Endothelial cell of umbilical vein (primary cell): ENCODE results near the gene GRK5. TPM values are rescaled to one million over a fixed set of nuclear protein-coding genes. Genes with fewer than 3 reads are reported as not detected.

ENCODE experiments used
- BruUV-seq: library from RNA; stranded (reverse); fragments of 400-500 nt; replicated peaks from 2 replicates; lab custom pipeline; 2021; lab: Mats Ljungman, UMichigan
- CTCF ChIA-PET: fragments of 300-600, 350-600 bp; sonication (Branson Sonifier 250); formaldehyde crosslinking; loops from one replicate; lab custom pipeline; 2021; ENCODE audit warnings: antibody characterized with exemption, inconsistent platforms; lab: Charles Lee
- POLR2A ChIA-PET: fragments of 300-600, 350-600 bp; sonication (Branson Sonifier 250); formaldehyde crosslinking; loops from one replicate; lab custom pipeline; 2021; ENCODE audit warnings: antibody characterized with exemption, inconsistent platforms; lab: Charles Lee
- DNase-seq: peaks from one replicate; pipeline ENCODE4 v3.0.0-alpha.2; 2011; ENCODE audit warnings: low read depth, low spot score
- FAIRE-seq: peaks from 2 replicates; lab custom pipeline; 2011; peaks lifted over from hg19 to GRCh38; lab: Jason Lieb, UNC
- H2AFZ ChIP-seq: 2 replicates; pipeline ENCODE4 v1.6.0; 2012; ENCODE audit warnings: low read depth, low read length, control low read depth, inconsistent platforms
- H3K27ac ChIP-seq: 2 replicates; pipeline ENCODE4 v1.5.1; 2011; ENCODE audit warnings: low read depth, mild to moderate bottlenecking, control low read depth, low read length, moderate library complexity; ENCODE audit not compliant: insufficient read depth
- H3K27me3 ChIP-seq, 2 experiments: 2 replicates each; pipeline versions ENCODE4 v1.6.0 to v1.6.1; 2011; ENCODE audit warnings: low read length in 2 of 2, mixed read lengths in 1 of 2; ENCODE audit not compliant: control insufficient read depth in 2 of 2, insufficient read depth in 2 of 2
- H3K36me3 ChIP-seq, 2 experiments: 2 replicates in 1 of 2; 3 replicates in 1 of 2; pipeline ENCODE4 v1.5.1; 2011; ENCODE audit warnings: low read length in 2 of 2, mild to moderate bottlenecking in 1 of 2, moderate library complexity in 1 of 2; ENCODE audit not compliant: control insufficient read depth in 2 of 2, insufficient read depth in 2 of 2; ENCODE audit errors: extremely low read depth in 1 of 2
- H3K4me1 ChIP-seq: 3 replicates; pipeline ENCODE4 v1.5.1; 2011; ENCODE audit warnings: mild to moderate bottlenecking, low read length; ENCODE audit not compliant: control insufficient read depth, insufficient read depth; ENCODE audit errors: extremely low read depth
- H3K4me2 ChIP-seq: 2 replicates; pipeline ENCODE4 v1.6.1; 2011; ENCODE audit warnings: low read length, control low read depth, mixed read lengths; ENCODE audit not compliant: insufficient read depth
- H3K4me3 ChIP-seq, 3 experiments: fragments of 200-600 bp in 1 of 3; sonication (generic), shearing (Covaris generic) in 1 of 3; replicated peaks in 1 of 3; 2 replicates each; pipeline ENCODE4 v1.5.1; 2011 to 2016; ENCODE audit warnings: control low read depth in 3 of 3, low read length in 3 of 3, mild to moderate bottlenecking in 2 of 3, inconsistent platforms in 1 of 3, low read depth in 1 of 3, moderate library complexity in 1 of 3; ENCODE audit not compliant: insufficient read depth in 1 of 3
- H3K79me2 ChIP-seq: 2 replicates; pipeline ENCODE4 v1.6.0; 2012; ENCODE audit warnings: low read length, inconsistent platforms; ENCODE audit not compliant: control insufficient read depth, insufficient read depth
- H3K9ac ChIP-seq: replicated peaks from 2 replicates; pipeline ENCODE3; 2011; ENCODE audit warnings: low read length, control low read depth; ENCODE audit not compliant: insufficient read depth; ENCODE audit errors: extremely low read depth
- H3K9me1 ChIP-seq: replicated peaks from 3 replicates; pipeline ENCODE4 v1.6.0; 2011; ENCODE audit warnings: mild to moderate bottlenecking, low read length; ENCODE audit not compliant: control insufficient read depth, insufficient read depth; ENCODE audit errors: extremely low read depth
- H3K9me3 ChIP-seq: replicated peaks from 2 replicates; pipeline ENCODE4 v1.5.1; 2012; ENCODE audit warnings: low read length, inconsistent platforms; ENCODE audit not compliant: control insufficient read depth, insufficient read depth
- H4K20me1 ChIP-seq: replicated peaks from 2 replicates; pipeline ENCODE3; 2011; ENCODE audit warnings: mild to moderate bottlenecking, low read length; ENCODE audit not compliant: control insufficient read depth, insufficient read depth; ENCODE audit errors: extremely low read depth
- FOS ChIP-seq: IDR thresholded peaks from 2 replicates; pipeline ENCODE4 v1.6.1; 2011; ENCODE audit warnings: mild to moderate bottlenecking, low read length, moderate library complexity, borderline replicate concordance; ENCODE audit not compliant: insufficient read depth
- JUN ChIP-seq: IDR thresholded peaks from 2 replicates; pipeline ENCODE4 v1.6.1; 2011; ENCODE audit warnings: borderline replicate concordance, low read depth; ENCODE audit not compliant: insufficient read length, insufficient read depth
- dilution Hi-C: fragments of 300-500 bp; cut with MboI; formaldehyde crosslinking; loops from one replicate; pipeline ENCODE4 v1.15.0; 2019; ENCODE audit warnings: low sequenced_read_pairs; ENCODE audit not compliant: extremely low pct_ligation_motif_present
- intact Hi-C: fragments of 100-400 bp; cut with micrococcal nuclease; formaldehyde crosslinking; loops from one replicate; pipeline ENCODE4 v1.10.0; 2022
- polyA plus RNA-seq, 4 experiments: library from polyadenylated mRNA; depleted of rRNA in 3 of 4; stranded (reverse) in 3 of 4; unstranded in 1 of 4; fragments of >200 nt; gene quantifications; 2 replicates each; pipeline versions ENCODE4 v1.2.1 to v1.2.3, GENCODE V29; 2011 to 2012; ENCODE audit warnings: missing spikeins in 1 of 4
- total RNA-seq: library from RNA; stranded (reverse); gene quantifications from 2 replicates; pipeline ENCODE4 v1.2.3, GENCODE V29; 2021
- TF ChIP-seq, protein P1 (sequence below), 2 donors: IDR thresholded peaks; 1 replicate in 1 of 2; 2 replicates in 1 of 2; pipeline ENCODE4 v1.5.1; 2011; ENCODE audit warnings: low read length in 2 of 2, mild to moderate bottlenecking in 2 of 2, moderate library complexity in 2 of 2, control low read depth in 1 of 2, inconsistent platforms in 1 of 2, low read depth in 1 of 2; ENCODE audit not compliant: insufficient read depth in 1 of 2; ENCODE audit errors: extremely low read depth in 1 of 2

Gene GRK5
- total and polyA plus RNA-seq, 2 donors (not counting 3 experiments of a cell fraction or from before 2014, with no cell fraction given): 13.1 to 29.5 TPM

DNA sequence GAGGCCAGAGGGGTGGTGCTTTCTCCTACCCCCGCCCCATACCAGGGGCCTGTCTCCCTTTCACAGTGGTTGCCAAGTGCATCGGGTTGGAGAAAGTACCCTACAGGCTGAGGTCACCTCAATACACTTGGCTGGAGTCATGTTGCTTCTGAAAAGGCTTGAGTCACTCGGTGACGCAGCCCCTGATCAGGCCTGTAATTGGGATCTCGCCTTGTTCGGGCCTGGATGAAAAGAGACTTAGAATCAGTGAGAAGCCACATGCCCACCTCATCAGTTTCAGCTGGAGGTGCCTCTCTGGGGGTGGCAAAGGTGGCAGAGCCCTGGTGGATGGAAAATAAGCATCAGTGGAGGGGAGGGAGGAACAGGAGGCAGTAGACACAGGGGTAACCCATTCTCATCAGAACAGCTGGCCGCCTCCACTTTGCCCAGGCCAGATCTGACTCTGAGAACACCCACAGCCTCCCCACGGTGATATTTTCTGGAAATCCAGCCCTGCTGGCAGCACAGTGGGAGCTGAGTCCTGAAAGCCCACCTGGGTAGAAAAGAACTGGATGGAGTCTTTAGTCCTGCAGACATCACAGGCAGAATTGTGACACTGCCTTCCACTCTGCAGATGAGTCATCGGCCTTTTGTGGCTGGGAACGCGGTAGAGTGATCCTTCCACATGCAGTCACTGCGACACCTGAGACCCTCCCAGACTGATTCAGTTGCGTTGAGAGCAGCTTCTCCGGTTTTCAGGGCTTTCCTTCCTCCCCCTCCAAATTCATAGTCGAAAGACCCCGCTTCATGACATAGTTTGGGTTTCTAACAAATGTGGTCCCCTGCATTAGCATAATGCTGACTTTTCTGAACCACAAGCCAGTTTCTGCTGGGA is 108.0 kb downstream of the GRK5 start:
- CTCF ChIA-PET: interaction anchor here (1.9 kb wide), 1 partner anchor 109 kb away, joined by 6 read pairs; the partner anchor contains the start of gene GRK5
- TF ChIP-seq FOS: peak; percentile 84
- TF ChIP-seq, protein P1, sequence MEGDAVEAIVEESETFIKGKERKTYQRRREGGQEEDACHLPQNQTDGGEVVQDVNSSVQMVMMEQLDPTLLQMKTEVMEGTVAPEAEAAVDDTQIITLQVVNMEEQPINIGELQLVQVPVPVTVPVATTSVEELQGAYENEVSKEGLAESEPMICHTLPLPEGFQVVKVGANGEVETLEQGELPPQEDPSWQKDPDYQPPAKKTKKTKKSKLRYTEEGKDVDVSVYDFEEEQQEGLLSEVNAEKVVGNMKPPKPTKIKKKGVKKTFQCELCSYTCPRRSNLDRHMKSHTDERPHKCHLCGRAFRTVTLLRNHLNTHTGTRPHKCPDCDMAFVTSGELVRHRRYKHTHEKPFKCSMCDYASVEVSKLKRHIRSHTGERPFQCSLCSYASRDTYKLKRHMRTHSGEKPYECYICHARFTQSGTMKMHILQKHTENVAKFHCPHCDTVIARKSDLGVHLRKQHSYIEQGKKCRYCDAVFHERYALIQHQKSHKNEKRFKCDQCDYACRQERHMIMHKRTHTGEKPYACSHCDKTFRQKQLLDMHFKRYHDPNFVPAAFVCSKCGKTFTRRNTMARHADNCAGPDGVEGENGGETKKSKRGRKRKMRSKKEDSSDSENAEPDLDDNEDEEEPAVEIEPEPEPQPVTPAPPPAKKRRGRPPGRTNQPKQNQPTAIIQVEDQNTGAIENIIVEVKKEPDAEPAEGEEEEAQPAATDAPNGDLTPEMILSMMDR (IDR thresholded peaks at IDR 0.05; ENCODE audit: extremely low read depth in 1 of 2, insufficient read depth in 1 of 2, low read depth in 1 of 2, low read length in 2 of 2): no peak
- peak; percentile 82 for TF ChIP-seq JUN
- peak; percentile 57 for DNase-seq

More for the DNA sequence above, 108.0 kb downstream of the GRK5 start:
- H3K9me3 ChIP-seq: no peaks in the 10 kb centered on the region
- peak overlapping the region; percentile 94 for H3K27ac ChIP-seq
- POLR2A ChIA-PET: no interaction called here
- H3K36me3 ChIP-seq: no peaks in the 10 kb centered on the region
- H3K9ac ChIP-seq: peak overlapping the region; percentile 62
- H3K4me3 ChIP-seq: no peak overlapping the region
- no peaks in the 10 kb centered on the region for H3K27me3 ChIP-seq
- H3K79me2 ChIP-seq: peaks cover 4% of the 10 kb centered on the region
- H3K9me1 ChIP-seq: no peaks in the 10 kb centered on the region
- FAIRE-seq: peak; percentile 87
- no peaks in the 10 kb centered on the region for H4K20me1 ChIP-seq
- intact Hi-C loops: loop anchor here (1.0 to 2.0 kb wide), 4 partner anchors 9 to 55 kb away; no protein-coding TSS in a partner anchor
- dilution Hi-C loops: no loop called here
- BruUV-seq: TSS peak; percentile 71
- H3K4me2 ChIP-seq: no peak overlapping the region
- H3K4me1 ChIP-seq: peaks cover 35% of the 10 kb centered on the region
- H2AFZ ChIP-seq: peak overlapping the region; percentile 37
